A673 (cell line): ENCODE measurements around the gene FRRS1L. TPM values are rescaled to one million over a fixed set of nuclear protein-coding genes. Genes with fewer than 3 reads are reported as not detected.

Source experiments
- BruUV-seq: library from RNA; stranded (reverse); fragments of 400-500 nt; replicated peaks from 2 replicates; lab custom pipeline; 2021; lab: Mats Ljungman, UMichigan
- CTCF ChIA-PET: fragments of 300-600 bp; sonication (Branson Sonifier 250); formaldehyde crosslinking; loops from one replicate; lab custom pipeline; 2022; ENCODE audit warnings: antibody characterized with exemption; lab: Charles Lee
- POLR2A ChIA-PET: fragments of 300-600 bp; sonication (Branson Sonifier 250); formaldehyde crosslinking; loops from one replicate; lab custom pipeline; 2022; ENCODE audit warnings: antibody characterized with exemption; ENCODE audit not compliant: low non-redundant PET; lab: Charles Lee
- DNase-seq: peaks from one replicate; pipeline ENCODE4 v3.0.0-alpha.2; 2015; ENCODE audit warnings: low spot score
- H3K27ac ChIP-seq: fragments of 200-600 bp; sonication (generic); 2 replicates; pipeline ENCODE4 v1.5.1; 2016; ENCODE audit warnings: mixed run types, low read depth, mild to moderate bottlenecking, mixed read lengths, antibody characterized with exemption, low read length; ENCODE audit not compliant: poor library complexity, severe bottlenecking
- H3K27me3 ChIP-seq: fragments of 200-600 bp; sonication (generic); replicated peaks from 2 replicates; pipeline ENCODE4 v1.6.1; 2017; ENCODE audit warnings: mixed run types, low read depth, mild to moderate bottlenecking, mixed read lengths, antibody characterized with exemption, low read length; ENCODE audit not compliant: insufficient read depth, poor library complexity
- H3K36me3 ChIP-seq: fragments of 200-600 bp; sonication (generic); 2 replicates; pipeline ENCODE4 v1.6.1; 2016; ENCODE audit warnings: mixed run types, mild to moderate bottlenecking, mixed read lengths, antibody characterized with exemption, low read length; ENCODE audit not compliant: insufficient read depth, poor library complexity, severe bottlenecking
- H3K4me1 ChIP-seq: fragments of 200-600 bp; sonication (generic); 2 replicates; pipeline ENCODE4 v1.6.1; 2017; ENCODE audit warnings: mixed run types, mild to moderate bottlenecking, mixed read lengths, antibody characterized with exemption, low read length; ENCODE audit not compliant: insufficient read depth, poor library complexity, severe bottlenecking
- H3K4me3 ChIP-seq: fragments of 200-600 bp; sonication (generic); 2 replicates; pipeline ENCODE4 v1.5.1; 2016; ENCODE audit warnings: low read depth, mixed run types, mild to moderate bottlenecking, mixed read lengths, low read length; ENCODE audit not compliant: poor library complexity, severe bottlenecking
- H3K9me3 ChIP-seq: fragments of 200-600 bp; sonication (generic); 2 replicates; pipeline ENCODE4 v1.6.1; 2016; ENCODE audit warnings: mixed run types, low read depth, mild to moderate bottlenecking, mixed read lengths, antibody characterized with exemption, low read length; ENCODE audit not compliant: poor library complexity, severe bottlenecking
- CTCF ChIP-seq: fragments of 300-800, 200-600 bp; sonication (generic); conservative IDR thresholded peaks from 2 replicates; pipeline ENCODE4 v1.5.1; 2017; ENCODE audit warnings: low read depth, mild to moderate bottlenecking, antibody characterized with exemption, low read length, moderate library complexity, mixed read lengths
- EZH2 ChIP-seq: fragments of 200-600 bp; sonication (generic); IDR thresholded peaks from 2 replicates; pipeline ENCODE4 v1.6.1; 2017; ENCODE audit warnings: borderline replicate concordance, low read depth, mild to moderate bottlenecking, mixed read lengths, antibody characterized with exemption, low read length; ENCODE audit not compliant: poor library complexity, severe bottlenecking
- intact Hi-C: fragments of 100-400 bp; cut with micrococcal nuclease; formaldehyde crosslinking; loops from one replicate; pipeline ENCODE4 v1.10.0; 2022; ENCODE audit not compliant: unreplicated experiment
- total RNA-seq: library from RNA; stranded (reverse); gene quantifications from 2 replicates; pipeline ENCODE4 v1.2.3, GENCODE V29; 2021

The FRRS1L gene
- total RNA-seq, 1 experiment from 2014 or later = 0.41 TPM

DNA sequence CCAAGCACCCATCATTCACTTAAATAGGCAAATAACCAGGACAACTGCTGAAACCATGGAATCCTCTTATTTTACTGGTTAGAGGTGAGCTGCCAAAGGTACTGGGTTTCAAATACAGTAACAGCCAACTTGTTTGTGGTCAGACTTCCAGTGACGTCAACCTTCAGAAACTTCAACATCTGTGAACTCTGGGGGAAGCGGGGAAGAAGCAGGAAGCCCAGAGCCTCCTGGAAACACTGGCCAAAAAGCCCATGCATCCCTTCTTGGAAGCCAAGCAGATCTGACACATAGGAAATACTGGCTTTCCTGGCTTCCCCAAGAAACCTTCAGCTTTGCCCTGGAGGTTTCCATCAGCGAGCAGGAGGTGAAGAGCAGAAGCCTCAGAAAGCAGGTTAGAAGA is 4.9 kb upstream of the FRRS1L start:
- Histone ChIP-seq H3K27me3 (peaks cover 17% of the 10 kb centered on the region), H3K4me1 (no peaks in the 10 kb centered on the region), H3K4me3 (no peak overlapping the region), H3K27ac (no peak overlapping the region), H3K9me3 (no peaks in the 10 kb centered on the region), H3K36me3 (no peaks in the 10 kb centered on the region)
- TF ChIP-seq CTCF (no peak), EZH2 (no peak)
- DNase-seq = no peak
- CTCF ChIA-PET = no interaction called here
- intact Hi-C loops = no loop called here
- no TSS peak for BruUV-seq
- POLR2A ChIA-PET = interaction anchor here (0.7 kb wide), 1 partner anchor 355 kb away, joined by 3 read pairs; no protein-coding TSS in a partner anchor

DNA sequence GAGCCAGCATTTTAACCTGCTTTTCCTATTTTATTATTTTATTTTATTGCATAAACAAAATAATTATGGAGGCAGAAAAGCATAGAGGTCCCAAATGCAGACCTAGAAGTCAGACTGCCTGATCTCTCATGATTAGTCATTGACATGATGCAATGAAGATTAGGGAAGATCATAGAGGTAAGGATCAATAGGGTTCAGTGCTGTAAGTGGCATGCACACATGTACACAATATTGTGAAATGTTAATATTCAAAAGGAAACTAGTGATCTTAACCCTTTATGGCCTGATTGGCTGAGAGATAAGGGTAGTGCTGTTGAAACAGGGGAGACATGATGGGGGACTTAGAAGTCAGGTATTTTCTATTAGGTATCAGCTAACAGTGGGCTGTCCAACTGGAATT is 1.1 kb upstream of the FRRS1L start:
- CTCF ChIA-PET = no interaction called here

DNA sequence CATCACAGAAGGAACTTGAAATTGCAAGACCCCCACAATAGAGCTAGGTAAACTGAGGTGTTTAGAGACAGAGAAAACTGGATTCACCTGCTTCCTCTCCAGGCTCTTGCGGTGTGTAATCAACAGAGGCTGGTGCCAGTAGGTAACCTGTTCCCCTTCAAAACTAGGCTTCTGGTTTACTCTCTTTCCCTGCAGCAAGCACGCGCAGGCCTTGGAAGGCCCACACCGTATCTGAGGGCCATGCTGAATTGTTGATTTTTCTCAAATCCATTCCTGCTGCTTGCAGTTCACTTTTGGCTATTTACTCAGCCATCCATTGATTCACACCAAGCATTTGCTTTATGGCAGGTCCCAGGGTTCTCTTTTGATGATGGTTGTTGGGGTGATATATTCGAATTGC is 667 bp upstream of the FRRS1L start:
- POLR2A ChIA-PET = no interaction called here
- TF ChIP-seq CTCF (no peak), EZH2 (no peak)
- Histone ChIP-seq H3K27ac (no peak overlapping the region), H3K4me1 (no peaks in the 10 kb centered on the region), H3K4me3 (no peak overlapping the region), H3K36me3 (no peaks in the 10 kb centered on the region), H3K9me3 (no peaks in the 10 kb centered on the region), H3K27me3 (peaks cover 48% of the 10 kb centered on the region)
- CTCF ChIA-PET = no interaction called here
- DNase-seq = no peak
- intact Hi-C loops = no loop called here
- no TSS peak for BruUV-seq

More for the DNA sequence above, 1.1 kb upstream of the FRRS1L start:
- POLR2A ChIA-PET = no interaction called here
- Histone ChIP-seq H3K4me1 (no peaks in the 10 kb centered on the region), H3K9me3 (no peaks in the 10 kb centered on the region), H3K27me3 (peaks cover 43% of the 10 kb centered on the region), H3K4me3 (no peak overlapping the region), H3K27ac (no peak overlapping the region), H3K36me3 (no peaks in the 10 kb centered on the region)
- no TSS peak for BruUV-seq
- DNase-seq = no peak
- intact Hi-C loops = no loop called here
- TF ChIP-seq EZH2 (no peak), CTCF (no peak)
